Common myeloid progenitor, CD34-positive (primary cell): Measurements from ENCODE around the gene TRIM29.

Source experiments
- CTCF ChIA-PET: fragments of 350-600 bp; sonication (Branson Sonifier 250); formaldehyde crosslinking; loops from one replicate; lab custom pipeline; 2021; ENCODE audit warnings: antibody characterized with exemption; lab: Charles Lee
- POLR2A ChIA-PET: fragments of 350-600 bp; sonication (Branson Sonifier 250); formaldehyde crosslinking; loops from one replicate; lab custom pipeline; 2021; ENCODE audit warnings: antibody characterized with exemption; lab: Charles Lee
- DNase-seq, 3 donors: peaks; one replicate each; pipeline versions ENCODE4 v3.0.0 to v3.0.0-alpha.2; 2013
- H3K27ac ChIP-seq, 2 experiments: 1 replicate in 1 of 2; 2 replicates in 1 of 2; pipeline ENCODE4 v1.7.0; 2013; ENCODE audit warnings: inconsistent platforms in 2 of 2, low read length in 2 of 2, mild to moderate bottlenecking in 2 of 2, low read depth in 1 of 2, moderate library complexity in 1 of 2; ENCODE audit not compliant: severe bottlenecking in 2 of 2, insufficient read depth in 1 of 2, poor library complexity in 1 of 2
- H3K27me3 ChIP-seq, 5 experiments: replicated peaks in 2 of 5; 1 replicate in 3 of 5; 2 replicates in 2 of 5; pipeline versions ENCODE4 v1.6.1 to v1.7.0; 2013; ENCODE audit warnings: low read length in 4 of 5, mild to moderate bottlenecking in 2 of 5, moderate library complexity in 2 of 5, inconsistent platforms in 1 of 5; ENCODE audit not compliant: insufficient read depth in 5 of 5, control insufficient read depth in 4 of 5
- H3K36me3 ChIP-seq, 4 experiments: 1 replicate in 2 of 4; 2 replicates in 2 of 4; pipeline versions ENCODE4 v1.6.1 to v1.7.0; 2013; ENCODE audit warnings: low read length in 3 of 4, control low read depth in 1 of 4, mild to moderate bottlenecking in 1 of 4; ENCODE audit not compliant: control insufficient read depth in 4 of 4, insufficient read depth in 4 of 4
- H3K4me1 ChIP-seq, 4 experiments: 1 replicate in 3 of 4; 2 replicates in 1 of 4; pipeline versions ENCODE4 v1.6.1 to v1.7.1; 2013; ENCODE audit warnings: low read length in 3 of 4, mild to moderate bottlenecking in 3 of 4, control low read depth in 1 of 4, inconsistent platforms in 1 of 4, moderate library complexity in 1 of 4; ENCODE audit not compliant: control insufficient read depth in 4 of 4, insufficient read depth in 4 of 4; ENCODE audit errors: control extremely low read depth in 1 of 4
- H3K4me3 ChIP-seq, 7 experiments: 1 replicate in 4 of 7; 2 replicates in 3 of 7; pipeline versions ENCODE4 v1.5.1 to v1.7.0; 2013; ENCODE audit warnings: mild to moderate bottlenecking in 7 of 7, low read length in 6 of 7, moderate library complexity in 6 of 7, inconsistent platforms in 2 of 7, low read depth in 2 of 7, control low read depth in 1 of 7; ENCODE audit not compliant: insufficient read depth in 4 of 7, control insufficient read depth in 1 of 7; ENCODE audit errors: extremely low read depth in 1 of 7
- H3K9me3 ChIP-seq, 5 experiments: 1 replicate in 4 of 5; 2 replicates in 1 of 5; pipeline versions ENCODE4 v1.6.1 to v1.7.1; 2013; ENCODE audit warnings: low read length in 4 of 5, mild to moderate bottlenecking in 2 of 5, inconsistent platforms in 1 of 5, low read depth in 1 of 5, moderate library complexity in 1 of 5; ENCODE audit not compliant: control insufficient read depth in 4 of 5, insufficient read depth in 2 of 5; ENCODE audit errors: control extremely low read depth in 1 of 5
- WGBS: methylation state at CpG from one replicate; pipeline ENCODE4 v1.1.5; 2013; ENCODE audit not compliant: insufficient coverage; 5-methylcytosine and 5-hydroxymethylcytosine counted together

TRIM29 gene

GRCh38 chr11:120139316-120140069, 1.6 kb upstream of the TRIM29 start:
- ChIA-PET CTCF (interaction anchor here (1.7 to 2.6 kb wide), 2 partner anchors 18 to 31 kb away, joined by 4 to 7 read pairs; no protein-coding TSS in a partner anchor), POLR2A (no interaction called here)
- Histone ChIP-seq H3K4me1 (no peaks in the 10 kb centered on the region), H3K9me3 (no peaks in the 10 kb centered on the region), H3K27ac (no peak overlapping the region), H3K36me3 (no peaks in the 10 kb centered on the region), H3K4me3 (no peak overlapping the region), H3K27me3 (peaks cover 0 to 15% (median 9%) of the 10 kb centered on the region in 5 experiments)
- WGBS = 100% methylated on average over 2 of the region's 8 CpGs
- no peak for DNase-seq

GRCh38 chr11:120137187-120137610, 714 bp downstream of the TRIM29 start:
- Histone ChIP-seq H3K27me3 (peaks cover 0 to 10% (median 4%) of the 10 kb centered on the region in 5 experiments), H3K4me3 (no peak overlapping the region)
- CTCF ChIA-PET = no interaction called here

GRCh38 chr11:120136356-120136755, 1.6 kb downstream of the TRIM29 start:
- no peak for DNase-seq
- no peaks in the 10 kb centered on the region for H3K9me3 ChIP-seq
- 57% methylated on average over 1 of the region's 7 CpGs for WGBS
- no peak overlapping the region for H3K27ac ChIP-seq
- H3K4me1 ChIP-seq = no peaks in the 10 kb centered on the region
- CTCF ChIA-PET = no interaction called here
- no peak overlapping the region for H3K4me3 ChIP-seq
- POLR2A ChIA-PET = no interaction called here
- H3K27me3 ChIP-seq = peaks cover 0 to 7% (median 2%) of the 10 kb centered on the region in 5 experiments
- no peaks in the 10 kb centered on the region for H3K36me3 ChIP-seq

More at GRCh38 chr11:120137187-120137610, 714 bp downstream of the TRIM29 start:
- DNase-seq = no peak
- H3K4me1 ChIP-seq = no peaks in the 10 kb centered on the region
- POLR2A ChIA-PET = no interaction called here
- WGBS = 96% methylated on average over 24 of the region's 24 CpGs
- no peak overlapping the region for H3K27ac ChIP-seq
- no peaks in the 10 kb centered on the region for H3K9me3 ChIP-seq
- no peaks in the 10 kb centered on the region for H3K36me3 ChIP-seq

- H3K27ac ChIP-seq = no peak overlapping the region
- H3K27me3 ChIP-seq = peaks cover 0 to 7% (median 2%) of the 10 kb centered on the region in 5 experiments
- no peaks in the 10 kb centered on the region for H3K36me3 ChIP-seq
- no CpG with 5 or more reads among the region's 2 CpGs for WGBS
- H3K4me3 ChIP-seq = no peak overlapping the region
- no peak for DNase-seq
- H3K9me3 ChIP-seq = no peaks in the 10 kb centered on the region
- CTCF ChIA-PET = no interaction called here
- H3K4me1 ChIP-seq = no peaks in the 10 kb centered on the region
- POLR2A ChIA-PET = no interaction called here
These were observed 2.1 kb downstream of the TRIM29 start for GRCh38 chr11:120135838-120136237.

GRCh38 chr11:120134931-120135228, 3.0 kb downstream of the TRIM29 start:
- WGBS = 98% methylated on average over 5 of the region's 5 CpGs
- ChIA-PET CTCF (no interaction called here), POLR2A (no interaction called here)
- DNase-seq = no peak
- no peak overlapping the region for H3K4me3 ChIP-seq
- H3K4me1 ChIP-seq = no peaks in the 10 kb centered on the region
- no peaks in the 10 kb centered on the region for H3K36me3 ChIP-seq
- no peak overlapping the region for H3K27ac ChIP-seq
- H3K9me3 ChIP-seq = no peaks in the 10 kb centered on the region
- peaks cover 0 to 7% (median 0%) of the 10 kb centered on the region in 5 experiments for H3K27me3 ChIP-seq

- Histone ChIP-seq H3K27ac (no peak overlapping the region), H3K36me3 (no peaks in the 10 kb centered on the region), H3K4me1 (no peaks in the 10 kb centered on the region), H3K27me3 (peaks cover 0 to 5% (median 2%) of the 10 kb centered on the region in 5 experiments), H3K9me3 (no peaks in the 10 kb centered on the region), H3K4me3 (no peak overlapping the region)
- ChIA-PET POLR2A (no interaction called here), CTCF (interaction anchor here (1.2 kb wide), 1 partner anchor 13 kb away, joined by 3 read pairs; no protein-coding TSS in a partner anchor)
- no peak for DNase-seq
- WGBS = 96% methylated on average over 14 of the region's 14 CpGs
These were observed 3.6 kb downstream of the TRIM29 start for GRCh38 chr11:120134106-120134930.
